Measurements from ENCODE around the gene KRTAP10-4. TPM values are rescaled to one million over a fixed set of nuclear protein-coding genes. Genes with fewer than 3 reads are reported as not detected.

The KRTAP10-4 gene
- total RNA-seq, 2 experiments from 2014 or later: not detected

DNA sequence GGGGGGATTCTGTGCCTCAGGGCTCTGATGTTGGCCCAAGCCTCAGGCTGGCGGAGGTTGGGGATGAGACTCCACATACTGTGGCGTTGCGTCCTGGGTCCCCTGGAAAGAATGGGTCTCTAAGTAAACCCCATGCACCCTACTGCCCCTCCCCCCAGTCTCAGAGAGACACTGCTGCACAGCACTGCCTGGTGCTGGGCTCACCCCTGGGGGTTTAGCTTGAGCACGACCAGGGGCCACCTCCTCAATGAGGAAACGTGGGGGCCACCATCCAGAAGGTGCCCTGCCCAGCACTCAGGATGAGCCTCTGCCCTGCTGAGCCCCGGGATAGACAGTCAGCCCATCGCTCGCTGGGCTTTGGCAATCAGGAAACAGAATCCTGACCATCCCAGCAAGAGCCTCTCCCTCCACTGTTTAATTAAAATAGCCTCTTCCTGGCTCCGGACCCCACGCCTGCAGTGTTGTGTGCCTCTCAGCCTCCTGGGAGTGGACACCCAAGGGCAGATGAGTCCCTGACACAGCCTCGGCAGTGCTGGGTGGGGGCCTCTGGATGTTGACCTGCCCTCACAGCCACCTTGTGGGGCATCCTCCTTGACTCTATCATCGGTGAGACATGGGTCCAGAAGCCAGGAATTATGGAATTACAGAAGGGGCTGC, 3.5 kb upstream of the KRTAP10-4 start:
- ChIA-PET CTCF (ENCODE audit: unreplicated experiment) (no interaction called here), POLR2A (no interaction called here)
- H3K4me2 ChIP-seq (ENCODE audit: low read length): no peak overlapping the region
- no peak for TF ChIP-seq EZH2phosphoT487 (IDR thresholded peaks at IDR 0.05; ENCODE audit: borderline replicate concordance, low read depth, low read length)
- TF ChIP-seq, protein P1, sequence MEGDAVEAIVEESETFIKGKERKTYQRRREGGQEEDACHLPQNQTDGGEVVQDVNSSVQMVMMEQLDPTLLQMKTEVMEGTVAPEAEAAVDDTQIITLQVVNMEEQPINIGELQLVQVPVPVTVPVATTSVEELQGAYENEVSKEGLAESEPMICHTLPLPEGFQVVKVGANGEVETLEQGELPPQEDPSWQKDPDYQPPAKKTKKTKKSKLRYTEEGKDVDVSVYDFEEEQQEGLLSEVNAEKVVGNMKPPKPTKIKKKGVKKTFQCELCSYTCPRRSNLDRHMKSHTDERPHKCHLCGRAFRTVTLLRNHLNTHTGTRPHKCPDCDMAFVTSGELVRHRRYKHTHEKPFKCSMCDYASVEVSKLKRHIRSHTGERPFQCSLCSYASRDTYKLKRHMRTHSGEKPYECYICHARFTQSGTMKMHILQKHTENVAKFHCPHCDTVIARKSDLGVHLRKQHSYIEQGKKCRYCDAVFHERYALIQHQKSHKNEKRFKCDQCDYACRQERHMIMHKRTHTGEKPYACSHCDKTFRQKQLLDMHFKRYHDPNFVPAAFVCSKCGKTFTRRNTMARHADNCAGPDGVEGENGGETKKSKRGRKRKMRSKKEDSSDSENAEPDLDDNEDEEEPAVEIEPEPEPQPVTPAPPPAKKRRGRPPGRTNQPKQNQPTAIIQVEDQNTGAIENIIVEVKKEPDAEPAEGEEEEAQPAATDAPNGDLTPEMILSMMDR (conservative IDR thresholded peaks at IDR 0.05; ENCODE audit: low read length): no peak
- H3K36me3 ChIP-seq (ENCODE audit: insufficient read depth, low read length): no peaks in the 10 kb centered on the region
- H3K9me2 ChIP-seq (ENCODE audit: insufficient read depth, low read length): no peaks in the 10 kb centered on the region
- no peak overlapping the region for H3K4me3 ChIP-seq (ENCODE audit: low read depth, low read length, poor library complexity, severe bottlenecking)
- H3K27ac ChIP-seq (ENCODE audit: low read depth, low read length, poor library complexity, severe bottlenecking): no peak overlapping the region
- no TSS peak for BruUV-seq (replicated peaks)
- H3K4me1 ChIP-seq (ENCODE audit: insufficient read depth, low read length, poor library complexity, severe bottlenecking): no peaks in the 10 kb centered on the region
- intact Hi-C loops (cut with micrococcal nuclease; ENCODE audit: unreplicated experiment): no loop called here
- DNase-seq (ENCODE audit: low spot score): no peak
- no peaks in the 10 kb centered on the region for H3K79me2 ChIP-seq (ENCODE audit: insufficient read depth, low read depth, low read length)
- H2AFZ ChIP-seq (ENCODE audit: low read length): no peak overlapping the region
- H4K20me1 ChIP-seq (ENCODE audit: insufficient read depth, low read length): no peaks in the 10 kb centered on the region
- H3K9me3 ChIP-seq (ENCODE audit: low read length): no peaks in the 10 kb centered on the region

- Histone ChIP-seq H4K20me1 (ENCODE audit: insufficient read depth, low read length) (no peaks in the 10 kb centered on the region), H3K4me3 (ENCODE audit: low read depth, low read length, poor library complexity, severe bottlenecking) (no peak overlapping the region), H3K4me1 (ENCODE audit: insufficient read depth, low read length, poor library complexity, severe bottlenecking) (no peaks in the 10 kb centered on the region), H3K27ac (ENCODE audit: low read depth, low read length, poor library complexity, severe bottlenecking) (no peak overlapping the region), H3K9me2 (ENCODE audit: insufficient read depth, low read length) (no peaks in the 10 kb centered on the region), H3K79me2 (ENCODE audit: insufficient read depth, low read depth, low read length) (no peaks in the 10 kb centered on the region), H2AFZ (ENCODE audit: low read length) (no peak overlapping the region), H3K9me3 (ENCODE audit: low read length) (no peaks in the 10 kb centered on the region), H3K36me3 (ENCODE audit: insufficient read depth, low read length) (no peaks in the 10 kb centered on the region), H3K4me2 (ENCODE audit: low read length) (no peak overlapping the region)
- no peak for TF ChIP-seq EZH2phosphoT487 (IDR thresholded peaks at IDR 0.05; ENCODE audit: borderline replicate concordance, low read depth, low read length)
- TF ChIP-seq, protein P1 (conservative IDR thresholded peaks at IDR 0.05; ENCODE audit: low read length): no peak
- CTCF ChIA-PET (ENCODE audit: unreplicated experiment): no interaction called here
- no peak for DNase-seq (ENCODE audit: low spot score)
- intact Hi-C loops (cut with micrococcal nuclease; ENCODE audit: unreplicated experiment): no loop called here
- POLR2A ChIA-PET: no interaction called here
- BruUV-seq (replicated peaks): no TSS peak
Measured at GRCh38 chr21:44571296-44571695, 2.2 kb upstream of the KRTAP10-4 start.

All from OCI-LY7 (cell line).